Neural cell (in vitro differentiated cells): ENCODE results near the gene MAPK4. TPM values are rescaled to one million over a fixed set of nuclear protein-coding genes. Genes with fewer than 3 reads are reported as not detected.

Experiments
- H2AFZ ChIP-seq: fragments of 200-600, 300-800 bp; sonication (generic), shearing (Covaris generic); 2 replicates; pipeline ENCODE4 v1.6.0; 2014; ENCODE audit warnings: low read depth, mild to moderate bottlenecking, antibody characterized with exemption, low read length, moderate library complexity
- H3F3A ChIP-seq: fragments of 200-600 bp; shearing (Covaris generic); 2 replicates; pipeline ENCODE4 v1.6.1; 2016; ENCODE audit warnings: mild to moderate bottlenecking, moderate library complexity, mixed read lengths, antibody characterized with exemption, low read length; ENCODE audit not compliant: insufficient read depth, poor library complexity, severe bottlenecking
- H3K27ac ChIP-seq: fragments of 200-600, 300-800 bp; sonication (generic), shearing (Covaris generic); 2 replicates; pipeline ENCODE4 v1.5.1; 2014; ENCODE audit warnings: mild to moderate bottlenecking, low read length, moderate library complexity
- H3K27me3 ChIP-seq: fragments of 300-800, 200-600 bp; sonication (generic), shearing (Covaris generic); 2 replicates; pipeline ENCODE4 v1.6.0; 2014; ENCODE audit warnings: mild to moderate bottlenecking, low read depth, low read length, moderate library complexity; ENCODE audit not compliant: insufficient read depth
- H3K36me3 ChIP-seq: fragments of 300-800, 200-600 bp; sonication (generic), shearing (Covaris generic); 2 replicates; pipeline ENCODE4 v1.5.1; 2014; ENCODE audit warnings: mild to moderate bottlenecking, antibody characterized with exemption, low read length, moderate library complexity; ENCODE audit not compliant: insufficient read depth
- H3K4me2 ChIP-seq: fragments of 300-800, 200-600 bp; sonication (generic), shearing (Covaris generic); 2 replicates; pipeline ENCODE4 v1.6.0; 2014; ENCODE audit warnings: mild to moderate bottlenecking, low read length
- H3K4me3 ChIP-seq: fragments of 300-800, 200-600 bp; sonication (generic), shearing (Covaris generic); 2 replicates; pipeline ENCODE4 v1.5.1; 2014; ENCODE audit warnings: mild to moderate bottlenecking, low read length, moderate library complexity
- H3K79me2 ChIP-seq: fragments of 200-600 bp; shearing (Covaris generic); replicated peaks from 2 replicates; pipeline ENCODE4 v1.6.0; 2014; ENCODE audit warnings: mild to moderate bottlenecking, low read length, moderate library complexity; ENCODE audit not compliant: insufficient read depth
- H3K9ac ChIP-seq: fragments of 300-800, 200-600 bp; sonication (generic), shearing (Covaris generic); 2 replicates; pipeline ENCODE4 v1.6.1; 2016; ENCODE audit warnings: mild to moderate bottlenecking, low read length, mixed read lengths
- H3K9me2 ChIP-seq: fragments of 200-600 bp; shearing (Covaris generic); 2 replicates; pipeline ENCODE4 v1.6.1; 2016; ENCODE audit warnings: mild to moderate bottlenecking, low read length, mixed read lengths; ENCODE audit not compliant: insufficient read depth
- H3K9me3 ChIP-seq: fragments of 200-600, 300-800 bp; sonication (generic), shearing (Covaris generic); 2 replicates; pipeline ENCODE4 v1.6.1; 2016; ENCODE audit warnings: mild to moderate bottlenecking, mixed run types, low read length, moderate library complexity, mixed read lengths
- H4K20me1 ChIP-seq: fragments of 200-600 bp; shearing (Covaris generic); 2 replicates; pipeline ENCODE4 v1.6.1; 2016; ENCODE audit warnings: mild to moderate bottlenecking, mixed run types; ENCODE audit not compliant: insufficient read depth
- CTCF ChIP-seq: fragments of 450-650 bp; IDR thresholded peaks from 2 replicates; pipeline ENCODE4 v1.5.1; 2014; ENCODE audit warnings: antibody characterized with exemption, mild to moderate bottlenecking, moderate library complexity; ENCODE audit not compliant: poor library complexity, severe bottlenecking
- EP300 ChIP-seq: fragments of 450-650 bp; conservative IDR thresholded peaks from 2 replicates; pipeline ENCODE4 v1.6.1; 2014; ENCODE audit warnings: antibody characterized with exemption, mild to moderate bottlenecking, moderate library complexity; ENCODE audit not compliant: poor library complexity, severe bottlenecking
- EZH2 ChIP-seq: fragments of 200-600, 300-800 bp; shearing (Covaris generic), sonication (generic); IDR thresholded peaks from 2 replicates; pipeline ENCODE4 v1.6.1; 2014; ENCODE audit warnings: antibody characterized with exemption, low read length, borderline replicate concordance, mild to moderate bottlenecking; ENCODE audit not compliant: insufficient read depth, poor library complexity, severe bottlenecking
- MXI1 ChIP-seq: fragments of 450-650 bp; conservative IDR thresholded peaks from 2 replicates; pipeline ENCODE4 v1.6.1; 2014; ENCODE audit warnings: antibody characterized with exemption, mild to moderate bottlenecking; ENCODE audit not compliant: poor library complexity, severe bottlenecking
- POLR2AphosphoS5 ChIP-seq: IDR thresholded peaks from 2 replicates; pipeline ENCODE4 v1.6.1; 2012
- RAD21 ChIP-seq: fragments of 450-650 bp; conservative IDR thresholded peaks from 2 replicates; pipeline ENCODE4 v1.6.1; 2014; ENCODE audit warnings: antibody characterized with exemption, mild to moderate bottlenecking, moderate library complexity
- REST ChIP-seq: IDR thresholded peaks from 2 replicates; pipeline ENCODE4 v1.6.1; 2012; ENCODE audit warnings: borderline replicate concordance
- SMC3 ChIP-seq: fragments of 450-650 bp; conservative IDR thresholded peaks from 2 replicates; pipeline ENCODE4 v1.6.1; 2014; ENCODE audit warnings: antibody characterized with exemption, mild to moderate bottlenecking, moderate library complexity; ENCODE audit not compliant: poor library complexity
- TAF1 ChIP-seq: IDR thresholded peaks from 2 replicates; pipeline ENCODE4 v1.6.1; 2012; ENCODE audit warnings: low read depth
- polyA plus RNA-seq: library from polyadenylated mRNA; depleted of rRNA; stranded (reverse); fragments of >200 nt; gene quantifications from 2 replicates; pipeline ENCODE4 v1.2.3, GENCODE V29; 2014

Gene MAPK4
- polyA plus RNA-seq, 1 donor from 2014 or later = 12.7 TPM

- Histone ChIP-seq H3K27me3 (no peaks in the 10 kb centered on the region), H4K20me1 (no peaks in the 10 kb centered on the region), H3K9me2 (no peaks in the 10 kb centered on the region), H3K27ac (no peak overlapping the region), H3K4me3 (no peak overlapping the region), H3K79me2 (no peaks in the 10 kb centered on the region), H3K9me3 (no peaks in the 10 kb centered on the region), H3K9ac (no peak overlapping the region), H3F3A (no peaks in the 10 kb centered on the region), H3K36me3 (no peaks in the 10 kb centered on the region), H3K4me2 (no peak overlapping the region), H2AFZ (no peak overlapping the region)
- TF ChIP-seq RAD21 = no peak
- no peak for TF ChIP-seq POLR2AphosphoS5
- no peak for TF ChIP-seq TAF1
- TF ChIP-seq SMC3 = no peak
- TF ChIP-seq EP300 = no peak
- no peak for TF ChIP-seq EZH2
- no peak for TF ChIP-seq MXI1
- no peak for TF ChIP-seq CTCF
- TF ChIP-seq REST = no peak
Observed at GRCh38 chr18:50757358-50757757, 197.5 kb downstream of the MAPK4 start.

- no peak overlapping the region for H3K4me3 ChIP-seq
- no peaks in the 10 kb centered on the region for H4K20me1 ChIP-seq
- H3K9me3 ChIP-seq = no peaks in the 10 kb centered on the region
- no peak for TF ChIP-seq POLR2AphosphoS5
- TF ChIP-seq REST = no peak
- TF ChIP-seq SMC3 = no peak
- no peaks in the 10 kb centered on the region for H3K27me3 ChIP-seq
- H3F3A ChIP-seq = no peaks in the 10 kb centered on the region
- H3K9ac ChIP-seq = no peak overlapping the region
- H3K4me2 ChIP-seq = no peak overlapping the region
- no peaks in the 10 kb centered on the region for H3K9me2 ChIP-seq
- no peaks in the 10 kb centered on the region for H3K36me3 ChIP-seq
- no peak overlapping the region for H3K27ac ChIP-seq
- no peaks in the 10 kb centered on the region for H3K79me2 ChIP-seq
- no peak overlapping the region for H2AFZ ChIP-seq
Observed at GRCh38 chr18:50769463-50769862, 209.6 kb downstream of the MAPK4 start.
